ENCODE measurements around the gene SLC52A3.

SLC52A3 gene

GRCh38 chr20:771741-772464 lies 3.6 kb upstream of the SLC52A3 start:
- no peak overlapping the region for H3K4me3 ChIP-seq (ENCODE audit: low read length)
- no peak for DNase-seq (ENCODE audit: low read depth, low spot score)

- H3K4me3 ChIP-seq (ENCODE audit: low read length): no peak overlapping the region
- no peak for DNase-seq (ENCODE audit: low read depth, low spot score)
These were observed 2.4 kb upstream of the SLC52A3 start for GRCh38 chr20:770691-771090.

GRCh38 chr20:766906-767305 lies 1.4 kb downstream of the SLC52A3 start:
- no peak overlapping the region for H3K4me3 ChIP-seq (ENCODE audit: low read length)

GRCh38 chr20:764255-764654 lies 4.0 kb downstream of the SLC52A3 start:
- DNase-seq (ENCODE audit: low read depth, low spot score): no peak

More at GRCh38 chr20:766906-767305, 1.4 kb downstream of the SLC52A3 start:
- DNase-seq (ENCODE audit: low read depth, low spot score): no peak

GRCh38 chr20:761418-762381 lies 6.6 kb downstream of the SLC52A3 start:
- H3K4me3 ChIP-seq (ENCODE audit: low read length): no peak overlapping the region
- DNase-seq (ENCODE audit: low read depth, low spot score): no peak

More at GRCh38 chr20:764255-764654, 4.0 kb downstream of the SLC52A3 start:
- no peak overlapping the region for H3K4me3 ChIP-seq (ENCODE audit: low read length)

- DNase-seq (ENCODE audit: low read depth, low spot score): peak; percentile 34
- peak overlapping the region; percentile 23 for H3K4me3 ChIP-seq (ENCODE audit: low read length)
These were observed 7.4 kb downstream of the SLC52A3 start for GRCh38 chr20:760751-761417.

GRCh38 chr20:757506-757905 lies 10.8 kb downstream of the SLC52A3 start:
- H3K4me3 ChIP-seq (ENCODE audit: low read length): no peak overlapping the region
- no peak for DNase-seq (ENCODE audit: low read depth, low spot score)

GRCh38 chr20:755941-756340 lies 12.4 kb downstream of the SLC52A3 start:
- no peak for DNase-seq (ENCODE audit: low read depth, low spot score)
- no peak overlapping the region for H3K4me3 ChIP-seq (ENCODE audit: low read length)

- DNase-seq (ENCODE audit: low read depth, low spot score): no peak
- no peak overlapping the region for H3K4me3 ChIP-seq (ENCODE audit: low read length)
These were observed 13.4 kb downstream of the SLC52A3 start for GRCh38 chr20:754904-755303.

- H3K4me3 ChIP-seq (ENCODE audit: low read length): no peak overlapping the region
- DNase-seq (ENCODE audit: low read depth, low spot score): no peak
These were observed 14.2 kb downstream of the SLC52A3 start for GRCh38 chr20:753897-754635.

GRCh38 chr20:753136-753535 lies 15.2 kb downstream of the SLC52A3 start:
- no peak for DNase-seq (ENCODE audit: low read depth, low spot score)
- H3K4me3 ChIP-seq (ENCODE audit: low read length): no peak overlapping the region

GRCh38 chr20:752291-752690 lies 16.0 kb downstream of the SLC52A3 start:
- no peak overlapping the region for H3K4me3 ChIP-seq (ENCODE audit: low read length)
- DNase-seq (ENCODE audit: low read depth, low spot score): no peak

- no peak for DNase-seq (ENCODE audit: low read depth, low spot score)
- H3K4me3 ChIP-seq (ENCODE audit: low read length): no peak overlapping the region
These were observed 16.5 kb downstream of the SLC52A3 start for GRCh38 chr20:751761-752160.

GRCh38 chr20:750801-751200 lies 17.5 kb downstream of the SLC52A3 start:
- no peak overlapping the region for H3K4me3 ChIP-seq (ENCODE audit: low read length)
- DNase-seq (ENCODE audit: low read depth, low spot score): no peak

GRCh38 chr20:745683-746301 lies 22.5 kb downstream of the SLC52A3 start:
- no peak overlapping the region for H3K4me3 ChIP-seq (ENCODE audit: low read length)
- DNase-seq (ENCODE audit: low read depth, low spot score): no peak

GRCh38 chr20:742156-742555 lies 26.1 kb downstream of the SLC52A3 start:
- no peak for DNase-seq (ENCODE audit: low read depth, low spot score)
- no peak overlapping the region for H3K4me3 ChIP-seq (ENCODE audit: low read length)

- DNase-seq (ENCODE audit: low read depth, low spot score): no peak
- H3K4me3 ChIP-seq (ENCODE audit: low read length): no peak overlapping the region
These were observed 26.7 kb downstream of the SLC52A3 start for GRCh38 chr20:741620-742019.

- H3K4me3 ChIP-seq (ENCODE audit: low read length): no peak overlapping the region
- no peak for DNase-seq (ENCODE audit: low read depth, low spot score)
These were observed 28.1 kb downstream of the SLC52A3 start for GRCh38 chr20:740162-740561.

- DNase-seq (ENCODE audit: low read depth, low spot score): no peak
- no peak overlapping the region for H3K4me3 ChIP-seq (ENCODE audit: low read length)
These were observed 28.6 kb downstream of the SLC52A3 start for GRCh38 chr20:739736-740135.

All from Jurkat, Clone E6-1 (cell line).